ENCODE results near the gene TTC22.

The TTC22 gene

DNA sequence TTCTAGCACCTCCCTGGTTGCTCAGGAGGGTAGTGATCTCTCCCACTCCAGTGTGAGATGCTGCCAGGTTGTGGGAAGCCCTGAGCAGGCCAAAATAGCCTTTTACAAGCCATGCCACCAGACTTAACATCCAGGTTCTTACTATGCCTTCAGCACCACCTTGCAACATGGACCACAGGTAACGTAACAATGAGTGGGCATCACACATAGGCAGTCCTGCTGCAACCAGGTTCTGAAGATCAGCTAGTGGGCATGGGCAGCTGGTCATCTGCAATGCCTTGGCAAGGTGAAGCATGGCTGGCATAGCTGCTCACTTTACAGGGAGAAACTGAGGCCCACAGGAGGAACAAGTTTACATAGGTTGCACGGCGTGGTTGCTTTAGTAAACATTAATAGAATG is 45.2 kb upstream of the TTC22 start:
- TF ChIP-seq, protein P1, sequence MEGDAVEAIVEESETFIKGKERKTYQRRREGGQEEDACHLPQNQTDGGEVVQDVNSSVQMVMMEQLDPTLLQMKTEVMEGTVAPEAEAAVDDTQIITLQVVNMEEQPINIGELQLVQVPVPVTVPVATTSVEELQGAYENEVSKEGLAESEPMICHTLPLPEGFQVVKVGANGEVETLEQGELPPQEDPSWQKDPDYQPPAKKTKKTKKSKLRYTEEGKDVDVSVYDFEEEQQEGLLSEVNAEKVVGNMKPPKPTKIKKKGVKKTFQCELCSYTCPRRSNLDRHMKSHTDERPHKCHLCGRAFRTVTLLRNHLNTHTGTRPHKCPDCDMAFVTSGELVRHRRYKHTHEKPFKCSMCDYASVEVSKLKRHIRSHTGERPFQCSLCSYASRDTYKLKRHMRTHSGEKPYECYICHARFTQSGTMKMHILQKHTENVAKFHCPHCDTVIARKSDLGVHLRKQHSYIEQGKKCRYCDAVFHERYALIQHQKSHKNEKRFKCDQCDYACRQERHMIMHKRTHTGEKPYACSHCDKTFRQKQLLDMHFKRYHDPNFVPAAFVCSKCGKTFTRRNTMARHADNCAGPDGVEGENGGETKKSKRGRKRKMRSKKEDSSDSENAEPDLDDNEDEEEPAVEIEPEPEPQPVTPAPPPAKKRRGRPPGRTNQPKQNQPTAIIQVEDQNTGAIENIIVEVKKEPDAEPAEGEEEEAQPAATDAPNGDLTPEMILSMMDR (IDR thresholded peaks at IDR 0.05; ENCODE audit: low read depth, low read length, missing control alignments) = no peak

DNA sequence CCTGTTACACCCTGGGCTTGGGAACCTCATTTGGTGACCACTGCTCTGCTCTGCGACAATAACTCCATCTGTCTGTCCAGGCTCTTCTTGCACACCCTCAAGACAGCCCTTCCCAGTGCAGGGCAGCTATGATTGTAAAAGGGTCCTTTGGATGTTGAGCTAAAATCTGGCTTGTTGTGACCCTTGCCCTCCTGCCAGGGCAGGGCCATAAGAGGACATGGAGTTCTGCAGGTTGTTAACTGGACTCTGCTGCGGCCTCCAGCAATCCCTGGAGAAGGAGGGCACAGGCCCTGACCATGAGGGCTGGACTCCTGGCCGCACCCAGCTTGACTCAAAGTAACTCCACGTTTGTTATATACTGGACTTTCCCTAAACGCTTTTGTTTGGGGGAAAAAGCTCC is 44.6 kb upstream of the TTC22 start:
- DNase-seq (ENCODE audit: low read depth) = no peak
- TF ChIP-seq, protein P1 (IDR thresholded peaks at IDR 0.05; ENCODE audit: low read depth, low read length, missing control alignments) = no peak
- no peak overlapping the region for H3K4me3 ChIP-seq (ENCODE audit: low read depth, low read length)

More for the DNA sequence above, 45.2 kb upstream of the TTC22 start:
- H3K4me3 ChIP-seq (ENCODE audit: low read depth, low read length) = no peak overlapping the region
- no peak for DNase-seq (ENCODE audit: low read depth)

DNA sequence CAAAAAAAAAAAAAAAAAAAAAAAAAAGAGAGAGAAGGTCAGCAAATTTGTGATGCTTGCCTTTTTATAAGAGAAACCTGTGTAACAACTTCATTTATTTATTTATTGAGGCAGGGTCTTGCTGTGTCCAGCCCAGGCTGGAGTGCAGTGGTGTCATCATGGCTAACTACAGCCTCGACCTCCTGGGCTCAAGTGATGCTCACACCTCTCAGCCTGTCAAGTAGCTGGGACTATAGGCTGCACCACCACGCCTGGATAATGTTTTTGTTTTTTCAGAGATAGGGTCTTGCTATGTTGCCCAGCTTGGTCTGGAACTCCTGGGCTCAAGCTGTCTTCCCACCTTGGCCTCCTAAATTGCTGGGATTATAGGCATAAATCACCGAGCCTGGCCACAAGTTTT is 43.4 kb upstream of the TTC22 start:
- DNase-seq (ENCODE audit: low read depth) = no peak
- TF ChIP-seq, protein P1 (IDR thresholded peaks at IDR 0.05; ENCODE audit: low read depth, low read length, missing control alignments) = no peak
- no peak overlapping the region for H3K4me3 ChIP-seq (ENCODE audit: low read depth, low read length)

DNA sequence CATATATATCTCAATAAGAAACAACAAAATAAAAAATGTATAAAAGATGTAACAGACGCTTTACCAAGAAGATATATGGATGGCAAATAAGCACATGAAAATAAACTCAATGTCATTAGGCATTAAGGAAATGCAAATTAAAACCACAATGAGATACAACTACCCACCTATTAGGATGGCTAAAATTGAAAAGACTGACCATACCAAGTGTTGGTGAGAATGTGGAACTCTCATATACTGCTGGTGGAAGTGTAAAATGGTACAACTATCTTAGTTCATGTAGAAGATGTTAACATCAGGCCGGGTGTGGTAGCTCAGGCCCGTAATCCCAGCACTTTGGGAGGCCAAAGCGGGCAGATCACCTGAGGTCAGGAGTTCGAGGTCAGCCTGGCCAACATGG is 42.3 kb upstream of the TTC22 start:
- TF ChIP-seq, protein P1 (IDR thresholded peaks at IDR 0.05; ENCODE audit: low read depth, low read length, missing control alignments) = no peak
- no peak for DNase-seq (ENCODE audit: low read depth)
- H3K4me3 ChIP-seq (ENCODE audit: low read depth, low read length) = no peak overlapping the region

- DNase-seq (ENCODE audit: low read depth) = no peak
- H3K4me3 ChIP-seq (ENCODE audit: low read depth, low read length) = no peak overlapping the region
- TF ChIP-seq, protein P1 (IDR thresholded peaks at IDR 0.05; ENCODE audit: low read depth, low read length, missing control alignments) = no peak
Observed at GRCh38 chr1:54842963-54843362, 41.8 kb upstream of the TTC22 start.

GRCh38 chr1:54842206-54842915 is 41.2 kb upstream of the TTC22 start:
- TF ChIP-seq, protein P1 (IDR thresholded peaks at IDR 0.05; ENCODE audit: low read depth, low read length, missing control alignments) = no peak
- DNase-seq (ENCODE audit: low read depth) = no peak
- H3K4me3 ChIP-seq (ENCODE audit: low read depth, low read length) = no peak overlapping the region

DNA sequence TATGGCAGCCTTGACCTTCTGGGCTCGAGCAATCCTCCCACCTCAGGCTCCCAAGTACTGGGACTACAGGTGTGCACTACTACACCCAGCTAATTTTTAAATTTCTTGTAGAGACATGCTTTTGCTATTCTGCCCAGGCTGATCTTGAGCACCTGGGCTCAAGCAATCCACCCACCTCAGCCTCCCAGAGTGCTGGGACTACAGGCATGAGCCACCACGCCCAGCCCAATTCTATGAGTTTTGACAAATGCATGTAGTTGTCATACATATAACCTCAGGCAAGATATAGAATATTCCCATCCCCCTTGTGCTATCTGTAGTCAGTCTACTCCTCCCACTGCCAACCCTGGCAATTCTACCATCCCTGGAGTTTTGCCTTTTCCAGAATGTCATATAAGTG is 38.7 kb upstream of the TTC22 start:
- H3K4me3 ChIP-seq (ENCODE audit: low read depth, low read length) = no peak overlapping the region
- TF ChIP-seq, protein P1 (IDR thresholded peaks at IDR 0.05; ENCODE audit: low read depth, low read length, missing control alignments) = no peak
- DNase-seq (ENCODE audit: low read depth) = no peak
